ENCODE data around the gene MAP3K15. TPM values are rescaled to one million over a fixed set of nuclear protein-coding genes. Genes with fewer than 3 reads are reported as not detected.
A peak's percentile ranks its signal among the peaks of the same experiment; 100 is the strongest.

MAP3K15 gene
- total RNA-seq, 4 donors from 2014 or later: not detected

- no peaks in the 10 kb centered on the region for H3K27me3 ChIP-seq
- H3K9me3 ChIP-seq: no peaks in the 10 kb centered on the region
- TF ChIP-seq POLR2A (IDR thresholded peaks at IDR 0.05) (no peak), CTCF (IDR thresholded peaks at IDR 0.05) (no peak)
- 68 to 95% methylated on average over 2 of the region's 2 CpGs for WGBS, 2 donors
- intact Hi-C loops (cut with DNase I): no loop called here
- DNase-seq: no peak
- H3K4me1 ChIP-seq: peaks cover 0 to 26% (median 11%) of the 10 kb centered on the region in 3 donors
- no peak overlapping the region for H3K4me3 ChIP-seq
- H3K27ac ChIP-seq: no peak overlapping the region
- peaks cover 0 to 59% (median 0%) of the 10 kb centered on the region in 3 donors for H3K36me3 ChIP-seq
Measured at GRCh38 chrX:19349264-19349663, 166.0 kb downstream of the MAP3K15 start.

GRCh38 chrX:19347916-19348315 is 167.4 kb downstream of the MAP3K15 start:
- no peak for DNase-seq
- Histone ChIP-seq H3K27me3 (no peaks in the 10 kb centered on the region), H3K27ac (no peak overlapping the region), H3K36me3 (peaks cover 0 to 45% (median 0%) of the 10 kb centered on the region in 3 donors), H3K9me3 (no peaks in the 10 kb centered on the region), H3K4me1 (peaks cover 0 to 30% (median 11%) of the 10 kb centered on the region in 3 donors), H3K4me3 (no peak overlapping the region)
- no peak for TF ChIP-seq POLR2A (IDR thresholded peaks at IDR 0.05)
- no peak for TF ChIP-seq CTCF (IDR thresholded peaks at IDR 0.05)
- WGBS, 2 donors: 60 to 82% methylated on average over 3 of the region's 3 CpGs
- intact Hi-C loops (cut with DNase I): no loop called here

- TF ChIP-seq CTCF (IDR thresholded peaks at IDR 0.05) (no peak), POLR2A (IDR thresholded peaks at IDR 0.05) (no peak)
- Histone ChIP-seq H3K27ac (peak overlapping the region in 3 of 4 donors; percentile 30 to 93 (median 89)), H3K36me3 (peaks cover 0 to 13% (median 0%) of the 10 kb centered on the region in 3 donors), H3K9me3 (no peaks in the 10 kb centered on the region), H3K4me3 (peak overlapping the region; percentile 69 to 83 (median 74)), H3K4me1 (peaks cover 0 to 31% (median 11%) of the 10 kb centered on the region in 3 donors), H3K27me3 (no peaks in the 10 kb centered on the region)
- no peak for DNase-seq
- intact Hi-C loops (cut with DNase I): no loop called here
- WGBS, 2 donors: 20 to 28% methylated on average over 2 to 10 of the region's 10 CpGs
Measured at GRCh38 chrX:19344661-19345060, 170.6 kb downstream of the MAP3K15 start.

- peaks cover 0 to 31% (median 11%) of the 10 kb centered on the region in 3 donors for H3K4me1 ChIP-seq
- DNase-seq: peak; percentile 64
- intact Hi-C loops (cut with DNase I): no loop called here
Measured at GRCh38 chrX:19343535-19344408, 171.5 kb downstream of the MAP3K15 start, which contains the start of gene PDHA1. PDHA1 (plus strand) TSS chrX:19343927; CDS start chrX:19344038, 111 bp downstream.

More at GRCh38 chrX:19343535-19344408, 171.5 kb downstream of the MAP3K15 start, which contains the start of gene PDHA1:
- 20% methylated on average over 1 of the region's 81 CpGs; no CpG with 5 or more reads in 1 of the 2 donors for WGBS, 2 donors
- H3K9me3 ChIP-seq: no peaks in the 10 kb centered on the region
- H3K27me3 ChIP-seq: no peaks in the 10 kb centered on the region
- TF ChIP-seq CTCF (IDR thresholded peaks at IDR 0.05): no peak
- peak in 2 of 4 donors; percentile 35 to 68 for TF ChIP-seq POLR2A (IDR thresholded peaks at IDR 0.05)
- peak within 1 kb of the TSS; percentile 69 to 83 (median 74) for H3K4me3 ChIP-seq
- H3K36me3 ChIP-seq: peaks cover 0 to 5% (median 0%) of the 10 kb centered on the region in 3 donors
- H3K27ac ChIP-seq: peak within 1 kb of the TSS; percentile 89 to 93 (median 92)

All from esophagus squamous epithelium (tissue), 5 donors.